Colonic mucosa (tissue), 4 donors: ENCODE measurements around the gene FXR2. TPM values are rescaled to one million over a fixed set of nuclear protein-coding genes. Genes with fewer than 3 reads are reported as not detected.

Experiments
- DNase-seq: peaks from one replicate; pipeline ENCODE4 v3.0.0-alpha.2; 2020
- H3K27ac ChIP-seq: fragments of 200-600 bp; one replicate; pipeline ENCODE4 v1.8.0; 2021
- H3K27me3 ChIP-seq: fragments of 200-600 bp; one replicate; pipeline ENCODE4 v1.8.0; 2021
- H3K36me3 ChIP-seq: fragments of 200-600 bp; one replicate; pipeline ENCODE4 v1.8.0; 2021
- H3K4me1 ChIP-seq: fragments of 200-600 bp; one replicate; pipeline ENCODE4 v1.8.0; 2021; ENCODE audit warnings: mild to moderate bottlenecking
- H3K4me3 ChIP-seq: fragments of 200-600 bp; one replicate; pipeline ENCODE4 v1.8.0; 2021
- H3K9ac ChIP-seq, 2 donors: one replicate each; pipeline ENCODE4 v1.7.0; 2013; ENCODE audit warnings: control low read depth in 2 of 2, low read depth in 2 of 2, low read length in 2 of 2
- H3K9me3 ChIP-seq: fragments of 200-600 bp; one replicate; pipeline ENCODE4 v1.8.0; 2021
- intact Hi-C: fragments of 100-400 bp; cut with DNase I; formaldehyde crosslinking; loops from one replicate; pipeline ENCODE4 v1.14.1; 2022
- total RNA-seq, 2 donors: library from RNA; stranded (reverse); fragmentation: NEBNext Ultra II Directional in 1 of 2; extraction: Animal tissue kit (Norgen Biotek cat#: 25700) in 1 of 2; gene quantifications; one replicate each; pipeline ENCODE4 v1.2.1, GENCODE V29; 2021
- TF ChIP-seq, protein P1 (sequence below): fragments of 200-600 bp; IDR thresholded peaks from one replicate; pipeline ENCODE4 v1.8.0; 2022; ENCODE audit warnings: antibody characterized with exemption, mild to moderate bottlenecking
- donor health status: healthy.
- donor health status: DM: no; HTN: no; CAD: no.
- donor health status: DM: no; HTN: no; CAD: no.

FXR2 gene
- total RNA-seq, 2 donors from 2014 or later, result 24.9 to 27.4 TPM

DNA sequence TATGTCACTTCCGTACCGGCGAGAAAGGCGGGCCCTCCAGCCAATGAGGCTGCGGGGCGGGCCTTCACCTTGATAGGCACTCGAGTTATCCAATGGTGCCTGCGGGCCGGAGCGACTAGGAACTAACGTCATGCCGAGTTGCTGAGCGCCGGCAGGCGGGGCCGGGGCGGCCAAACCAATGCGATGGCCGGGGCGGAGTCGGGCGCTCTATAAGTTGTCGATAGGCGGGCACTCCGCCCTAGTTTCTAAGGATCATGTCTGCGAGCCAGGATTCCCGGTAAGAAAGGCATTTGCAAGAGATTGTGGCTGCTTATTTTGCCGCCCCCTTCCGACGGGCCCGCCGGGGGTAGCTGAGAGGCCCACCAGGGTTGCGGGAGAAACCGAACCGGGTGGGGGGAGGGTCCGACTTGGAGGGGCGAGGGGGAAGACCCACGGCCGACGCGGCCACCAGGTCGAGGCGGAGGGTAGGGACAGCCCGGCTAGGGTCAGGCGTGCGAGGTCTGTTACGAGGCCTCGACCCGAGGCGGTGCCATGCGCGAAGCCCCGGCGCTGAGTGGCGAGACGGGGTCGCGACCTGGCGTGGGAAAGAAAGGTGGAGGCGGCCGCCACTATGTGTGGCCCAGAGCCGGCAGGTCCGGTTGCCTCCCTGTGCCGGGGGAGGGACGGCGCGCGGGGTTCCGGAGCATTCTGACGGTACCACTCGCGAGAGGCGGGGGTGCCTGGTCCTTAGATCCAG lies 41.9 kb downstream of the FXR2 start:
- Histone ChIP-seq H3K27me3 (no peaks in the 10 kb centered on the region), H3K4me1 (peaks cover 12% of the 10 kb centered on the region), H3K36me3 (peaks cover 27% of the 10 kb centered on the region), H3K9ac (peak overlapping the region; percentile 99), H3K4me3 (peak overlapping the region; percentile 97), H3K9me3 (no peaks in the 10 kb centered on the region), H3K27ac (peak overlapping the region; percentile 98)
- intact Hi-C loops, result no loop called here
- DNase-seq, result peak; percentile 100
- TF ChIP-seq, protein P1, sequence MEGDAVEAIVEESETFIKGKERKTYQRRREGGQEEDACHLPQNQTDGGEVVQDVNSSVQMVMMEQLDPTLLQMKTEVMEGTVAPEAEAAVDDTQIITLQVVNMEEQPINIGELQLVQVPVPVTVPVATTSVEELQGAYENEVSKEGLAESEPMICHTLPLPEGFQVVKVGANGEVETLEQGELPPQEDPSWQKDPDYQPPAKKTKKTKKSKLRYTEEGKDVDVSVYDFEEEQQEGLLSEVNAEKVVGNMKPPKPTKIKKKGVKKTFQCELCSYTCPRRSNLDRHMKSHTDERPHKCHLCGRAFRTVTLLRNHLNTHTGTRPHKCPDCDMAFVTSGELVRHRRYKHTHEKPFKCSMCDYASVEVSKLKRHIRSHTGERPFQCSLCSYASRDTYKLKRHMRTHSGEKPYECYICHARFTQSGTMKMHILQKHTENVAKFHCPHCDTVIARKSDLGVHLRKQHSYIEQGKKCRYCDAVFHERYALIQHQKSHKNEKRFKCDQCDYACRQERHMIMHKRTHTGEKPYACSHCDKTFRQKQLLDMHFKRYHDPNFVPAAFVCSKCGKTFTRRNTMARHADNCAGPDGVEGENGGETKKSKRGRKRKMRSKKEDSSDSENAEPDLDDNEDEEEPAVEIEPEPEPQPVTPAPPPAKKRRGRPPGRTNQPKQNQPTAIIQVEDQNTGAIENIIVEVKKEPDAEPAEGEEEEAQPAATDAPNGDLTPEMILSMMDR, result no peak

DNA sequence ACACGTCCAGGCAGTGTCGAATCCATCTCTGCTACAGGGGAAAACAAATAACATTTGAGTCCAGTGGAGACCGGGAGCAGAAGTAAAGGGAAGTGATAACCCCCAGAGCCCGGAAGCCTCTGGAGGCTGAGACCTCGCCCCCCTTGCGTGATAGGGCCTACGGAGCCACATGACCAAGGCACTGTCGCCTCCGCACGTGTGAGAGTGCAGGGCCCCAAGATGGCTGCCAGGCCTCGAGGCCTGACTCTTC lies 42.4 kb downstream of the FXR2 start:
- TF ChIP-seq, protein P1, result no peak
- no peak for DNase-seq
- H3K9me3 ChIP-seq, result no peaks in the 10 kb centered on the region
- intact Hi-C loops, result no loop called here
- H3K4me3 ChIP-seq, result peak overlapping the region; percentile 43
- peak overlapping the region; percentile 83 for H3K27ac ChIP-seq
- H3K36me3 ChIP-seq, result peaks cover 22% of the 10 kb centered on the region
- peak overlapping the region; percentile 62 to 98 for H3K9ac ChIP-seq
- H3K4me1 ChIP-seq, result peaks cover 12% of the 10 kb centered on the region
- H3K27me3 ChIP-seq, result no peaks in the 10 kb centered on the region

DNA sequence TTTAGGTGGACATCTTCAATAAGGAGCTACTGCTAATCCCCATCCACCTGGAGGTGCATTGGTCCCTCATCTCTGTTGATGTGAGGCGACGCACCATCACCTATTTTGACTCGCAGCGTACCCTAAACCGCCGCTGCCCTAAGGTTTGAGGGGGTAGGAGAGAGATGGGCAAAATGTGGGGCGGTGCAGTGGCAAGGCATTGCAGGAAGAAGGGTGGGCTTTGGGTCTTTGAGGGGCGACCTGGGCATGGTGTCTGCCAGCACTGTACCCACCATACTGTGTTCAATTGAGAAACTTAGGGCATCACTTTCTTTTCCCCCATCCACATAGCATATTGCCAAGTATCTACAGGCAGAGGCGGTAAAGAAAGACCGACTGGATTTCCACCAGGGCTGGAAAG lies 44.3 kb downstream of the FXR2 start:
- no peak overlapping the region for H3K27ac ChIP-seq
- DNase-seq, result no peak
- no peaks in the 10 kb centered on the region for H3K9me3 ChIP-seq
- no peaks in the 10 kb centered on the region for H3K27me3 ChIP-seq
- H3K9ac ChIP-seq, result no peak overlapping the region
- peaks cover 8% of the 10 kb centered on the region for H3K4me1 ChIP-seq
- TF ChIP-seq, protein P1, result no peak
- intact Hi-C loops, result no loop called here
- H3K4me3 ChIP-seq, result no peak overlapping the region
- peaks cover 8% of the 10 kb centered on the region for H3K36me3 ChIP-seq

DNA sequence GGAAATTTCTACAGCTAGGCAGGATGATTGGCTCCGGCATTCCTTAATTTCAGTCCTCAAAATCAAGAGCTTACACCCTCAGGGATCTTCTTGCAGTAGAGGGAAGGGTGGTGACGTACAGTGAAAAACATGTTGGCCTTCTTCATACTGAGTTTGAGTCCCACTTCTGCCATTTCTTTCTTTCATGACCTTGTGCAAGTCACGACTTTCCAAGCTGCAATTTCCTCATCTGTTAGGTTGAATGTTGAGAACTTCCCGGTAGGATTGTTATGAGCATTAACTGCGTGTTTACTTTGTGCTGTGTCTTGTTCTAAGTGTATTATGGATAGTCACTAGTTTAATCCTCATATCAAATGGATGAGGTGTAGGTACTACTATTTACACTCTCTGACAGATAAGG lies 45.1 kb downstream of the FXR2 start:
- peaks cover under 1% of the 10 kb centered on the region for H3K4me1 ChIP-seq
- no peaks in the 10 kb centered on the region for H3K36me3 ChIP-seq
- H3K9ac ChIP-seq, result no peak overlapping the region
- H3K9me3 ChIP-seq, result no peaks in the 10 kb centered on the region
- H3K27ac ChIP-seq, result no peak overlapping the region
- H3K27me3 ChIP-seq, result no peaks in the 10 kb centered on the region
- TF ChIP-seq, protein P1, result no peak
- no peak for DNase-seq
- intact Hi-C loops, result loop anchor here (10.0 kb wide), 1 partner anchor 215 kb away; the partner anchor contains the start of genes KCTD11 and TMEM95
- no peak overlapping the region for H3K4me3 ChIP-seq

DNA sequence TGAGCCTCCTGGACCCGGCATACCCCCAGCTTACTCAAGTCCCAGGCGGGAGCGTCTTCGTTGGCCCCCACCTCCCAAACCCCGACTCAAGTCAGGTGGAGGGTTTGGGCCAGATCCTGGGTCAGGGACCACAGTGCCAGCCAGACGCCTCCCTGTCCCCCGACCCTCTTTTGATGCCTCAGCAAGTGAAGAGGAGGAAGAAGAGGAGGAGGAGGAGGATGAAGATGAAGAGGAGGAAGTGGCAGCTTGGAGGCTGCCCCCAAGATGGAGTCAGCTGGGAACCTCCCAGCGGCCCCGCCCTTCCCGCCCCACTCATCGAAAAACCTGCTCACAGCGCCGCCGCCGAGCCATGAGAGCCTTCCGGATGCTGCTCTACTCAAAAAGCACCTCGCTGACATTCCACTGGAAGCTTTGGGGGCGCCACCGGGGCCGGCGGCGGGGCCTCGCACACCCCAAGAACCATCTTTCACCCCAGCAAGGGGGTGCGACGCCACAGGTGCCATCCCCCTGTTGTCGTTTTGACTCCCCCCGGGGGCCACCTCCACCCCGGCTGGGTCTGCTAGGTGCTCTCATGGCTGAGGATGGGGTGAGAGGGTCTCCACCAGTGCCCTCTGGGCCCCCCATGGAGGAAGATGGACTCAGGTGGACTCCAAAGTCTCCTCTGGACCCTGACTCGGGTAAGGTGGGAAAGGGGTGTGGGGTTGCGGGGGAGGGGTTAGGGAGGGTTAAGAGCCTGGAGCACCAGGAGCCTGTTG lies 51.4 kb downstream of the FXR2 start:
- peaks cover 19% of the 10 kb centered on the region for H3K4me1 ChIP-seq
- no peaks in the 10 kb centered on the region for H3K36me3 ChIP-seq
- H3K9me3 ChIP-seq, result no peaks in the 10 kb centered on the region
- no peaks in the 10 kb centered on the region for H3K27me3 ChIP-seq
- no peak for DNase-seq
- TF ChIP-seq, protein P1, result no peak
- H3K9ac ChIP-seq, result no peak overlapping the region
- no peak overlapping the region for H3K4me3 ChIP-seq
- intact Hi-C loops, result loop anchor here (10.0 kb wide), 1 partner anchor 208 kb away; the partner anchor contains the start of genes KCTD11 and TMEM95
- no peak overlapping the region for H3K27ac ChIP-seq
